Fibroblast of lung (primary cell): Measurements from ENCODE around the gene ZNF211. TPM values are rescaled to one million over a fixed set of nuclear protein-coding genes. Genes with fewer than 3 reads are reported as not detected.

Experiments used
- DNase-seq, 2 donors: peaks; one replicate each; pipeline versions ENCODE4 v3.0.0 to v3.0.0-alpha.2; 2010; ENCODE audit warnings: low read depth in 2 of 2
- H2AFZ ChIP-seq: 2 replicates; pipeline ENCODE4 v1.5.1; 2012; ENCODE audit warnings: low read length, control low read depth, inconsistent platforms
- H3K27ac ChIP-seq: 2 replicates; pipeline ENCODE4 v1.5.1; 2011; ENCODE audit warnings: low read length, control low read depth; ENCODE audit not compliant: insufficient read depth
- H3K27me3 ChIP-seq: 2 replicates; pipeline ENCODE4 v1.5.1; 2011; ENCODE audit warnings: mild to moderate bottlenecking, low read length; ENCODE audit not compliant: control insufficient read depth, insufficient read depth
- H3K36me3 ChIP-seq: 2 replicates; pipeline ENCODE4 v1.5.1; 2011; ENCODE audit warnings: low read length; ENCODE audit not compliant: control insufficient read depth, insufficient read depth
- H3K4me1 ChIP-seq: 2 replicates; pipeline ENCODE4 v1.5.1; 2011; ENCODE audit warnings: low read length; ENCODE audit not compliant: control insufficient read depth, insufficient read depth; ENCODE audit errors: extremely low read depth
- H3K4me2 ChIP-seq: 2 replicates; pipeline ENCODE4 v1.5.1; 2011; ENCODE audit warnings: low read length, control low read depth; ENCODE audit not compliant: insufficient read depth; ENCODE audit errors: extremely low read depth
- H3K4me3 ChIP-seq, 4 experiments: fragments of 200-600 bp in 1 of 4; sonication (generic) in 1 of 4; replicated peaks in 1 of 4; 2 replicates each; pipeline ENCODE4 v1.5.1; 2011 to 2016; ENCODE audit warnings: low read length in 4 of 4, low read depth in 3 of 4, mild to moderate bottlenecking in 3 of 4, control low read depth in 2 of 4, inconsistent platforms in 1 of 4, mixed read lengths in 1 of 4; ENCODE audit not compliant: insufficient read depth in 1 of 4; ENCODE audit errors: control extremely low read depth in 1 of 4
- H3K79me2 ChIP-seq: 2 replicates; pipeline ENCODE4 v1.5.1; 2012; ENCODE audit warnings: mild to moderate bottlenecking, low read length, inconsistent platforms; ENCODE audit not compliant: control insufficient read depth, insufficient read depth
- H3K9ac ChIP-seq: 2 replicates; pipeline ENCODE4 v1.5.1; 2011; ENCODE audit warnings: mild to moderate bottlenecking, low read length, control low read depth; ENCODE audit not compliant: insufficient read depth
- H3K9me3 ChIP-seq: 2 replicates; pipeline ENCODE4 v1.5.1; 2012; ENCODE audit warnings: low read depth, low read length; ENCODE audit not compliant: control insufficient read depth, insufficient read depth
- H4K20me1 ChIP-seq: 2 replicates; pipeline ENCODE4 v1.5.1; 2011; ENCODE audit warnings: low read length; ENCODE audit not compliant: control insufficient read depth, insufficient read depth; ENCODE audit errors: extremely low read depth
- EZH2 ChIP-seq: IDR thresholded peaks from 2 replicates; pipeline ENCODE4 v1.5.1; 2012; ENCODE audit warnings: low read length, control low read depth, mild to moderate bottlenecking; ENCODE audit errors: missing control alignments
- polyA plus RNA-seq, 2 donors: library from polyadenylated mRNA; depleted of rRNA in 1 of 2; stranded (reverse) in 1 of 2; unstranded in 1 of 2; fragments of >200 nt; gene quantifications; 2 replicates each; pipeline ENCODE4 v1.2.1, GENCODE V29; 2011 to 2012; ENCODE audit warnings: missing spikeins in 1 of 2
- total RNA-seq: library from RNA; depleted of rRNA; stranded (reverse); fragments of >200 nt; gene quantifications from 2 replicates; pipeline ENCODE4 v1.2.1, GENCODE V29; 2014
- TF ChIP-seq, protein P1 (sequence below), 2 donors: IDR thresholded peaks in 1 of 2; conservative IDR thresholded peaks in 1 of 2; 1 replicate in 1 of 2; 2 replicates in 1 of 2; pipeline ENCODE4 v1.5.1; 2011 to 2012; ENCODE audit warnings: low read length in 2 of 2, control low read depth in 1 of 2, inconsistent platforms in 1 of 2, low read depth in 1 of 2, mild to moderate bottlenecking in 1 of 2

The ZNF211 gene
- total and polyA plus RNA-seq, 2 donors (not counting 1 experiment from before 2014, with no cell fraction given) = 9.1 to 16.8 TPM

DNA sequence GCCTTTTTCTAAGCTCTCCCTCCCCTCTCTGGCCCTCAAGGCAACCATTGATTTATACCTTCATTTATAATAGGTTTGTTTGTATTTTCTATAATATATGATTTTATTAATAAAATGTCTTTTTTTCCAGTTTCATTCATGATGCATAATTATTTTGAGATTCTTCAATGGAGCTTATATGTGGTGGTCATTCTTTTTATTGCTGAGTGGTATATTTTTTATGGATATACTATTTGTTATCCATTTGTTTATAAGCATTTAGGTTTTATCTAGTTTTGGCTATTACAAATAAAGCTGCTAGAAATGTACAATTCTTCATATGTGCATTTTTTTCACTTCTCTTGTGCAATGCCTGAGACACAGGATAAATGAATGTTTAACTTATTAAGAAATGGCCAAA, 10.8 kb downstream of the ZNF211 start:
- Histone ChIP-seq H2AFZ (no peak overlapping the region), H3K4me2 (no peak overlapping the region), H4K20me1 (no peaks in the 10 kb centered on the region), H3K79me2 (no peaks in the 10 kb centered on the region), H3K27me3 (no peaks in the 10 kb centered on the region), H3K36me3 (peaks cover 15% of the 10 kb centered on the region), H3K9ac (no peak overlapping the region), H3K4me3 (no peak overlapping the region), H3K9me3 (peaks cover 10% of the 10 kb centered on the region), H3K27ac (no peak overlapping the region), H3K4me1 (no peaks in the 10 kb centered on the region)
- DNase-seq = no peak
- no peak for TF ChIP-seq EZH2
- TF ChIP-seq, protein P1, sequence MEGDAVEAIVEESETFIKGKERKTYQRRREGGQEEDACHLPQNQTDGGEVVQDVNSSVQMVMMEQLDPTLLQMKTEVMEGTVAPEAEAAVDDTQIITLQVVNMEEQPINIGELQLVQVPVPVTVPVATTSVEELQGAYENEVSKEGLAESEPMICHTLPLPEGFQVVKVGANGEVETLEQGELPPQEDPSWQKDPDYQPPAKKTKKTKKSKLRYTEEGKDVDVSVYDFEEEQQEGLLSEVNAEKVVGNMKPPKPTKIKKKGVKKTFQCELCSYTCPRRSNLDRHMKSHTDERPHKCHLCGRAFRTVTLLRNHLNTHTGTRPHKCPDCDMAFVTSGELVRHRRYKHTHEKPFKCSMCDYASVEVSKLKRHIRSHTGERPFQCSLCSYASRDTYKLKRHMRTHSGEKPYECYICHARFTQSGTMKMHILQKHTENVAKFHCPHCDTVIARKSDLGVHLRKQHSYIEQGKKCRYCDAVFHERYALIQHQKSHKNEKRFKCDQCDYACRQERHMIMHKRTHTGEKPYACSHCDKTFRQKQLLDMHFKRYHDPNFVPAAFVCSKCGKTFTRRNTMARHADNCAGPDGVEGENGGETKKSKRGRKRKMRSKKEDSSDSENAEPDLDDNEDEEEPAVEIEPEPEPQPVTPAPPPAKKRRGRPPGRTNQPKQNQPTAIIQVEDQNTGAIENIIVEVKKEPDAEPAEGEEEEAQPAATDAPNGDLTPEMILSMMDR (conservative IDR thresholded peaks at IDR 0.05 in 1 of 2, IDR thresholded peaks at IDR 0.05 in 1 of 2; ENCODE audit: low read depth in 1 of 2, low read length in 2 of 2) = no peak

DNA sequence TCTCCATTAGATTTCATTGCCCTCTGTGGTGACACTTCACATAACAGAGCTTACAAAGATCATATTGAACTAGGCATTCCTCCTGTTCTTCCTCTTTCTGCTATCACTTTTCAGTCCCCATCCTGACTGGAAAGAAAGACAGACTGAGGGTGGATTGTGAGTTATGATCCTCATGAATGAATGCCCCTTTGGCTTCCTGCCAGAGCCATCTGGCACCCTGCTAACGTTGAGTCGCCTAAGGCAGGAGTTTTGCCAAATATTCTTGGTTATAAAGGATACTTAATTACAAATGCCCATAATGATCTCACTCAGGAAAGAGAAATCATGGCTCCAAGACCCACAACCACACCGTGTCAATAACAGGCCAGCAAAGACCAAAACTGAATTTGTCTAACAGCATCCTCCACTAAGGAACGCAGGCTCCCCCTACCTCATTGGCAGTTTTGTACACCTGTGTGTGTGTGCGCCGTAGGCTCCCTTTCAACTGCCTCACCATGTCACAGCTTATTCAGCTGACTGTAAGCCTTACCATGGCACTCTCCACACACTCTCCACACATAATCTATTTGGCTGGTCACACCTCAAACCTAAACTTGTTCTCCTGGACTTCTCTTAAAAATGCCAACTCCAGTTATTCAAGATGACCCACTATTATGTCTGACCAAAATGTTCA, 15.5 kb downstream of the ZNF211 start:
- H3K4me3 ChIP-seq = no peak overlapping the region
- TF ChIP-seq, protein P1 (conservative IDR thresholded peaks at IDR 0.05 in 1 of 2, IDR thresholded peaks at IDR 0.05 in 1 of 2; ENCODE audit: low read depth in 1 of 2, low read length in 2 of 2) = no peak
- no peak for TF ChIP-seq EZH2
- no peaks in the 10 kb centered on the region for H3K36me3 ChIP-seq
- no peaks in the 10 kb centered on the region for H3K27me3 ChIP-seq
- no peaks in the 10 kb centered on the region for H3K4me1 ChIP-seq
- no peaks in the 10 kb centered on the region for H3K79me2 ChIP-seq
- DNase-seq = no peak
- H3K9me3 ChIP-seq = no peaks in the 10 kb centered on the region
- no peaks in the 10 kb centered on the region for H4K20me1 ChIP-seq
- no peak overlapping the region for H3K27ac ChIP-seq
- H3K9ac ChIP-seq = no peak overlapping the region
- H3K4me2 ChIP-seq = no peak overlapping the region
- H2AFZ ChIP-seq = no peak overlapping the region

DNA sequence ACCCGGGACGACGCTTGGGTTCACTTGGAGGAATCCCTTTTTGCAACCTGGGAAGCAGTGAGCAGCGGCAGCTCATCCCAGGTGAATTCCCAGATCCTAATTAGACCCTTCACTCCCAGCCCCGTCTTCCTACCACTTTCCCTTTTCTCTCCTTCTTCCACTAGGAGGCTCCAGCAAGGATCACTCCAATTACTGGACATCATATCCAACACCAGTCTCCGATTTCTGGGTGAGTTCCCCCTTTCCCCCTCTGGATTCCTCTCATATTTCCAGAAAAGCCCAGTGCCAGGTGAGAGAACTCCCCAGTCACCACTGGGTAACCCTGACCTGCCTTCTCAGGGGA, 18.7 kb downstream of the ZNF211 start:
- no peak overlapping the region for H2AFZ ChIP-seq
- H4K20me1 ChIP-seq = no peaks in the 10 kb centered on the region
- no peak overlapping the region for H3K9ac ChIP-seq
- no peaks in the 10 kb centered on the region for H3K36me3 ChIP-seq
- H3K79me2 ChIP-seq = no peaks in the 10 kb centered on the region
- no peak for DNase-seq
- no peaks in the 10 kb centered on the region for H3K4me1 ChIP-seq
- H3K4me3 ChIP-seq = no peak overlapping the region
- no peak overlapping the region for H3K27ac ChIP-seq
- no peaks in the 10 kb centered on the region for H3K27me3 ChIP-seq
- TF ChIP-seq EZH2 = no peak
- TF ChIP-seq, protein P1 (conservative IDR thresholded peaks at IDR 0.05 in 1 of 2, IDR thresholded peaks at IDR 0.05 in 1 of 2; ENCODE audit: low read depth in 1 of 2, low read length in 2 of 2) = no peak
- no peaks in the 10 kb centered on the region for H3K9me3 ChIP-seq
- H3K4me2 ChIP-seq = no peak overlapping the region
